SK-MEL-5 (cell line): ENCODE results near the gene WNT9B. TPM values are rescaled to one million over a fixed set of nuclear protein-coding genes. Genes with fewer than 3 reads are reported as not detected.

Experiments used
- DNase-seq: peaks from one replicate; pipeline ENCODE4 v3.0.0-alpha.2; 2016; ENCODE audit warnings: low read depth, low spot score
- in situ Hi-C: cut with HindIII; loops from 2 replicates; pipeline ENCODE4 v1.10.0; 2016; ENCODE audit warnings: low sequenced_read_pairs, high pct_unique_total_duplicates, low pct_unique_long_range_greater_than_20kb
- total RNA-seq: library from RNA; depleted of rRNA; stranded (reverse); fragments of >200 nt; shearing (Covaris generic); gene quantifications from 2 replicates; pipeline ENCODE4 v1.2.3, GENCODE V29; 2014

Gene WNT9B
- total RNA-seq, 1 experiment from 2014 or later, result not detected

DNA sequence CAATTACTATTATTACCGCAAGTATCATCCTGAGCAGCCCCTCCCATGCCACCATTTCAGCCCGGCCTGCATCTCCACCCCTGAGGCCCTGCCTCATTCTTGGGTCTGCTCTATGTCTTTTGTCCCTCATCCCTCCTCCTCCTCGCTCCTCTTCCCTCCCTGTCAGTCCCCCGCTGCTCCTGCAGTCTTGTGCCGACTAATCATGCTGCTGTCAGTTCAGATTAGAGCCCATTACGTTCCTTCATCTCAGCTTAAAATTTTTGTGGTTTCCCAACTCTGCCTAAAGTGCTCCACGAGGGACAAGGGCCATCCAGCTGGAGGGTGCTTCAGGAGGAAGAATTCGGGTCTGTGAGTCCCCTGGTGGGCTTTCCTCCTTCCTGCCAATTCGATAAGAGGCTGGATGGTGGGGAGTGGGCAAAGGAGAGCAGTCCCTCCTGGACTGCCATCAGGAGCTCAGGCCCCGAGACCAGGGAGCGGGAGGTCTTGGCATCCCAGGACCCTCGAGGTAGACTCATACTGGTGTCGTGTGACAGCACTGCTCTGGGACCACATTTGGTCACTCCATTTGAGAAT, 38.7 kb downstream of the WNT9B start:
- in situ Hi-C loops, result no loop called here
- no peak for DNase-seq

DNA sequence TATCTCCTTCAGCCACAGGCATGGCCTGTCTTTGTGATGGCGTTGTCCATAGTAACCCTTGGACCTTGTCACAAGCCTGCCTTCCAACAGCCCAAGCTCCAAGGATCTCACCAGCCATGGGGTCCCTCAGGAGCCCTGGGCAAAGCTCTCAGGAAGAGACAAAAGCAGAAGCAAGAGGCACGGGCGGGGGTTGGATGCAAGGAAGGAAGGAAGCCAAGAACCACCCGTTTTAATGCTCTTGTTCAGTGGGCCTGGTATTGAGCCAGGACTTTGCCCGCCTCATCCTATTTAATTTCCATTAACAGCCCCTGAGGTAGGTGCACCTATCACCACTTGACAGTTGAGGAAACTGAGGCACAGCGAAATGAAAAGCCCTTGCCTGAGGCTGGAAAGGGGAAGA, 39.3 kb downstream of the WNT9B start:
- no peak for DNase-seq
- in situ Hi-C loops, result no loop called here

DNA sequence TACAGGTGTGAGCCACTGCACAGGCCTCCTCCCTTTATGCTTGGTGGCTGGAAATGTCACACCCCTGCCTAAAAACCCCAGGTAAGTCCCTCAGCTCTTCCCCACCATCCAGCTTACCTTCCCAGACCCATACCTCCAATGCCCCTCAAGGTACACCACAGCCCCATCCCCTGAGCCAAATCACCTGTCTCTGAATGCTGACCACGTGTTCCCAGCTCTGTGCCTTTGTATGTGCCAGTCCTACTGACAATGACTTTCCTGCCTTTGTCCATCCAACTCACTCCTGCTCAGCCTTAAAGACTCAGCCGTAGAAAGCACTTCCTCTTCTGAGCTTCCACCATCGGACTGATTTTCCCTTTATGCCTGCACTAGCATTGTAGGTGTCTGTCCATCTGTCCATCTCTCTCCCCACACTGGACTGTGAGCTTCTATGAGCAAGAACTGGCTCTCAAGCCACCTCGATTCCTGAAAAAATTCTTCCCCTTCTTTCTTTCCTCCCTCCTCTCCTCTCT, 40.9 kb downstream of the WNT9B start:
- no peak for DNase-seq
- in situ Hi-C loops, result no loop called here

DNA sequence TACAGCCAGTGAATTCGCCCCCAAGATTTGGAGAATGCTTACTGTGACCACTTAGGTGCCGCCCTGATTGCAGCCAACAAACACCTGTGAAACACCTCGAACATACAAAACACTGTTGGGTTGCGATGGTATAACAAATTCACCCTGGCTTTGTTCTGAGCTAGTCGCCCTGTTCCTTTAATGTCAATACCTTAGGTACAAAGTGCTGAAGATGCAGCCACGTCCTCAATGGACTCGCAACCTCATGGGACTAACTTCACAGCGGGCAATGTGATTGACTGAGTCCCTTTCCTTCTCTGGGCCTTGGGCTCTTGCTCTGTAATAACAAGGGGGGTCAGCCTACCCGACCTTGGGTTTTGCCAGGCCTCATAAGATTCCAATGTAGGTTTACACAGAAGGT, 42.6 kb downstream of the WNT9B start:
- in situ Hi-C loops, result no loop called here
- DNase-seq, result no peak

DNA sequence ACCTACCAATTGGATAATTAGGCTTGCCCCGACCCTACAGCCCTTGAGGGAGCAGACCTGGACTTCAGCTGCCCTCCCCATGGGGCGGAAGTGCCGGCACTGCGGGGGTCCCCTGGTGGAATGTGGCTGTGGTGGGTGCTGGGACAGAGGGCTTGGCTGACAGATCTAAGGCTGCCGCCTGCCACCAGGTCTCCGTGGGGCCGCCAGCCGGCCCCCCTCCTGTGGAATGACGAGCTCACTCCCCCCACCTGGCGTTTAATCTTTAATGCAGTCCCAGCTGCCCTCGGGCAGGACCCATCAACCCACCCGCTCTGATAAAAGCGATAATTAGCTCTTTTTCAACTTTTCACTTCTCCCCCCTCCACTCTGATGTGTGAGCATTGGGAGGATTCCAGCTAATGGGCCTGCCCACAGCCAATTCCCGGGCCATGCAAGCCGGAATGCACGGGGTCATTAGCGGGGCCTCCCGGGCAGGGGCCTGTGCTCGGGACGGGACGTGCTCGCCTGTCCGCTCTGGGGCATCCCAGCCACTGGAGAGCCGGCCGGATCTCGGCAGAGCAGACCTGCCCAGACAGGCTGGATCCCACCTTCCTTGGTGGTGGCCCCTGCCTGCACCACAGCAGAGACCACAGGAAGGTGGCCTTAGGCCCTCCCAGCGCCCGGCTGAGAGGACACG, 43.2 kb downstream of the WNT9B start:
- no peak for DNase-seq
- in situ Hi-C loops, result no loop called here

DNA sequence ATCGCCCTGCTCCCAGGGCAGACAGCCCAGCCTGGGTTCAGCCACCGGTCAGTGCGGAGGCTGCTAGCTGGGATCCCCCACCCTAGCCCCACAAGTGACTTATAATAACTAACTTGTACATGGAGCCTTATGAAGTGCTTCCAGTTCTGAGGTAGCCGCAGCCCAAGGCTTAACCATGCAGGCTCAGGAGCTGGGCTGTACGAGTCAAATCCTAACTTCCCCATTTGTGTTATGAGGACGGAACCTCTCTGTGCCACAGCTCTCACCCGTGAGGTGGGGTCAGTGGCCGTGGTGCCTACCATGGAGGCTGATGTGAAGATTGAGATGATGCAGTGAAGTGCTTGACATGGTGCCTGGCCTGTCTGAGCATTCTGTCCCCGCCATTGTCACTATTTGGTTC, 43.8 kb downstream of the WNT9B start:
- DNase-seq, result no peak
- in situ Hi-C loops, result no loop called here

DNA sequence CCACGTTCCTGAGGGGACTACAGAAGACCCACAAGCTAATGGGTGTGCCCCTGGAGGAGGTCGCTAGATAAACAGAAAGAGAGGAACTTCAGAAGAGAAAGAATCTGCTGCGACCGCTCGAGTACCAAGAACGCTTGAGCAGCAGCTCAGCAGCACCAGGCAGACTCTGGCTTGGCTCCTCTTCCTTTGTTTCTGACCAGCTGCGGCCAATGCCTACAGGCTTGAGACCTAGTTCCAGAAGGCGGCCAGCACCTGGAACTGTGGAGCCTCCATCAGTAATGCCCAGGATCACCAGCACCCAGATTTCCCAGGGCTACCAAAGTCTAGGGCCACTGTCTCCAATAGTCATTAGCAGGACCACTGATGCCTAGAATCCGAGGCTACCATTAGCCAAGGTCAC, 45.6 kb downstream of the WNT9B start:
- DNase-seq, result no peak
- in situ Hi-C loops, result no loop called here

DNA sequence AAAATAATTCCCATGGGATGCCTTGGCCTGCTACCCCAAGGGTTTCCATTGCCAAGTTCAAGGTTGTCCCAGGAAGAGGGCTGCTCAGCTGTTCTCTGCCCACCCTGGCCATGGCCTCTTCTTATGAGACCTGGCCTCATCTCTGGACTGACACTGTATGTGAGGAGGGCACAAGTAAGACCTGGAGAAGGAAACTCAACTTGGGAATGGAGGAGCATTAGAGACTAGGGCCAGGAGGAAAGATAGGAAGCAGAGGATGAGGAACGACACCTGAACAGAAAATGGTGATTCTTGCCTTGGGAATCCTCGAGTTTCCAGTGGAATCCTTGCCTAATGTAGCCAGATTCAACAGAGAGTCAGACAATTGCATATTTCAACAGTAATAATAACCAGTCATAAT, 47.0 kb downstream of the WNT9B start:
- no peak for DNase-seq
- in situ Hi-C loops, result no loop called here

DNA sequence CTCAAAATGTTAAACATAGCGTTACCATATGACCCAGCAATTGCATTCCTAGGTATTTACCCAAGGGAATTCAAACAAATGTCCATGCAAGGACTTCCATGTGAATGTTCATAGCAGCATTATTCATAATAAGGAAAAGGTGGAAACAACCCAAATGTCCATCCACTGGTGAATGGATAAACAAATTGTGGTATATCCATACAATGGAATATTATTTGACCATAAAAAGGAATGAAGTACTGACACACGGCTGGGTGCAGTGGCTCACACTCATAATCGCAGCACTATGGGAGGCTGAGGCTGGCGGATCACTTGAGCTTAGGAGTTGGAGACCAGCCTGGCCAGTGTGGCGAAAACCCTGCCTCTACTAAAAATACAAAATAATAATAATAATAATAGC, 47.5 kb downstream of the WNT9B start:
- DNase-seq, result no peak
- in situ Hi-C loops, result no loop called here

DNA sequence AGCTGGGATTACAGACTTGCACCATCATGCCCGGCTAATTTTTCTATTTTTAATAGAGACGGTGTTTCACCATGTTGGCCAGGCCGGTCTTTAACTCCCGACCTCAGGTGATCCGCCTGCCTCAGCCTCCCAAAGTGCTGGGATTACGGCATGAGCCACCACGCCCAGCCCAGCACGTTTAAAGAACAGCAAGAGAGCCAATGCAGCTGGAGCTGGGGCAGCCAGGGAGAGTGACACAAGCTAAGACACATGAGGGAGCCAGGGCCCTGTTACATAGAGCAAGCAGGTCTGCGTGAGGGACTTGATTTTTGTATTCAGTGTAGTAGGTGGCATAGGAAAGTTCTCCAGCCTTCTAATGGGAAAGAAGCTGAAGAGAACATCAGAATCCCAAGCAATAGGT, 49.9 kb downstream of the WNT9B start:
- DNase-seq, result no peak
- in situ Hi-C loops, result no loop called here

DNA sequence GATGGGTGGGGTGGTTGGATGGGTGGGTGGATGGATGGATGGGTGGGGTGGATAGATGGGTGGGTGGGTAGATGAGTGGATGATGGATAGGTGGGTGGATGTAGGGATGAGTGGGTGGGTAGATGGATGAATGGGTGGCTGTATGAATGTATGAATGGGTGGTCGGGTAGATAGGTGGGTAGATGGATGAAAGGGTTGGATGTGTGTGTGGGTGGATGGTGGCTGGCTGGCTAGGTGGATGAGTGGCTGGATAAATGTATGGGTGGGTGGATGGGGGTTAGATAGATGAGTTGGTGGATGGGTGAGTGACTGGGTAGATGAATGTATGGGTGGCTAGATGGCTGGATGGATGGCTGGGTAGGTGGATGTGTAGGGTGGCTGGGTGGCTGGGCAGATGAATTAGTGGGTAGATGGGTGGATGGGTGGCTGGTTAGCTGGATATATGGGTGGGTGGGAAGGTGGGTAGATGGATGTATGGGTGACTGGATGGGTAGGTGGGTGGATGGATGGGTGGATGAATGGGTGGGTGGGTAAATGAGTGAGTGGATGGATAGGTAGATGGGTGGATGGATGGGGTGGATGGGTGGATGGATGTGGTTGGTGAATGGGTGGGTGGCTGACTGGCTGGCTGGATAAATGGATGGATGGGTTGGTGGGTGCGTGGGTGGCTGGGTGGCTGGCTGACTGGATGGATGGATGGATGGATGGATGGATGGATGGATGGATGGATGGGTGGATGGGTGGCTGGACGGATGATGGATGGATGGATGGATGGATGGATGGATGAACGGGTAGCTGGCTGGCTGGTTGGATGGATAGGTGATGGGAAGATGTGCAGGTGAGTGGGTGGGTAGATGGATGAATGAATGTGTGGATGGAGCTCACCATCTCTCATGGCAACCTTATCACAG, 52.6 kb downstream of the WNT9B start:
- in situ Hi-C loops, result no loop called here

DNA sequence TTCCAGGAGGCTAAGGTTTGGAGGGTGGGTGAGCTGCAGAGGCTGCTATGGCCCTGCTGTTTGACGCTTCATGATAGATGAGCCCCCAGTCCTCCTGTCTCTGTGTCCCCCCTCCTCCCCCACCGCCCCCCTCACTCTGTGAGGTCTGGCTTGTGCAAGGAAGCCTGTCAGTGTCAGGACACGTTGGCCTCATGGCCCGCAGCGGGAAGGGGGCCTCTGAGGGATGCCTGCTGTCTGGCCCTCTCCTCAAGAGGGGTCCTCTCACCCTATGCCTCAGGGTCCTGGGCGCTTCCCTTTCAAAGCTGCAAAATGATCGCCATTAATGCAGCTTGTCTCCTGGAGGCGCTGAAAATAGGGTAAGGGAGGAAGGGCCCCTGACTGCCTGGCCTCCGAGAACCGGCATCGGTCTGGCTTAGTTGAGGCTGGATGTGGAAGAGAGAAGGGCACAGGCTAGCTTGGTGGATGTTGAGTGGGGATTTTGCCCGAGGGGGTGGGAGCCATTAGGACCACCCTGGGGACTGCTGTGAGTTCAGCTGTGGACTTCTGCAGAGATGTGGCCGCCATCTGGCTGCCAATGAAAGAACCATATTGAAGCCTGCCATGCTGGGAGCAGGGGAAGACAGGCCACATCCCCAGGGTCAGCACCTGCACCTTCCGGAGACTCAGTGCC, 56.8 kb downstream of the WNT9B start:
- DNase-seq, result no peak
- in situ Hi-C loops, result no loop called here

More for the DNA sequence above, 52.6 kb downstream of the WNT9B start:
- DNase-seq, result no peak

DNA sequence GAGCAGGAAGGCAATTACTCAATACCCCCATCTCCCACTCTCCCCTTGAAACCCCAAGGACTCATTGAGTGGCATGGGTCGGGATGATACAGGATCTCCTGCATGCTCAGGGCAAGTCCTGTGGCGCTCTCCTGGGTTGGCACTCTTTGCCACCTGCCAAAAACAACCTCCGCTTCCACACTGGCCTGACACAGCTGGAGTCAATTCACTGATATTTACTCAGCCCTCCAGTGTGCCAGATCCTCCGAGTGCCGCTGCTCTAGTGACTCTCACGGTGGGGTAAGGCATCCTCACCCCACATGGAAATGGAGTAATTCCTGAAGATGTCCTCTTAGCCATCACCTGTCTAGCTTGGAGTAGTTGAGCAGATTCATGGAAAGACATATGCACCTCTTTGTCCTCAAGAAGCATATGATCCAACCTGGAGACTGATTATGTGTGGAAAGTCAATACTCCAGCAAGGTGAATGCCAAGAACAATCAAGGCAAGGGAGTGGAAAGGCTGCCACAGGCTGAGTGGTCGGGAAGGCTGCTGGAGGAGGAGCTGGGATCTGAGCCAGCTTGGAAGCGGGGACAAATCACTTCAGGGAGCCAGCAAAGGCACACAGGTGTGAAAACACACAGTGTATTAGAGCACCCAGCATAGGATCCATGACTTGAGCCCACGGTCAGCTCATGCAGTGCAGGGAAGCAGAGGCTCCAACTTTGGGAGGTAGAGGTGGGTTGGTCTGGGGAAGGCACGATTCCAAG, 59.0 kb downstream of the WNT9B start:
- in situ Hi-C loops, result no loop called here
- DNase-seq, result no peak

DNA sequence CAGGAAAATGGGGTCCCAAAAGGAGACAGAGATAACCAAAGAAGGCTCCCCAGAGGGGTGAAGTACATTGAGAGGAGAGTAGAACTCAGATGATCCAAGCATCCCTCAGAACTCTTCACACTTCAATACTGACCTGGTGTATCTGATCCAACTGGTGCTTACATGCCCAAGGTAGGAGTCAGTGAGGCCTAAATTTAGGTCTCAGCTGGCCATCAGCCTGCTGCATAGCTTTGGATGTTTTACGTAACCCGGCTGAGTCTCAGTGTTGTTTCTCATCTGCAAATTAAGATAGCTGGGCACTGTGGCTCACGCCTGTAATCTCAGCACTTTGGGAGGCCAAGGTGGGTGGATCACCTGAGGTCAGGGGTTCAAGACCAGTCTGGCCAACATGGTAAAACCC, 59.9 kb downstream of the WNT9B start:
- no peak for DNase-seq
- in situ Hi-C loops, result no loop called here

DNA sequence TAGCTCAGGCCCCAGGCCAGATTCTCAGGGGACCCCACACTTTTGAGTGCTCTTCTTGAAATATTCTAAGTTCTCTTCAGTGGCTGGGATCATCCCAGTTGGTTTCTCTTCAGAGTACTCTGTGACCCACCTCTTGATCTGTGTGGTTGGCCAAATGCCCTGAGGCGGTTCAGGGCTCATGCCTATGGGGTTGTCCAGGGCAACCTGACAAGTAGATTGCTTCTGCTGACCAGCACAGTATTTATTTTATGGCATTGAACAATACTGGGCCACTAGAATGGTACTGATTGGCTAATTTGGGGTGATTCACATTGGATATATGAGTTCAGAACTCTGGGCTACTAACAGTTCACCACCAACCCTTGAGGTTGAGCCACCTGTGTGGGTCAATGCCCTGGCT, 64.2 kb downstream of the WNT9B start:
- no peak for DNase-seq

DNA sequence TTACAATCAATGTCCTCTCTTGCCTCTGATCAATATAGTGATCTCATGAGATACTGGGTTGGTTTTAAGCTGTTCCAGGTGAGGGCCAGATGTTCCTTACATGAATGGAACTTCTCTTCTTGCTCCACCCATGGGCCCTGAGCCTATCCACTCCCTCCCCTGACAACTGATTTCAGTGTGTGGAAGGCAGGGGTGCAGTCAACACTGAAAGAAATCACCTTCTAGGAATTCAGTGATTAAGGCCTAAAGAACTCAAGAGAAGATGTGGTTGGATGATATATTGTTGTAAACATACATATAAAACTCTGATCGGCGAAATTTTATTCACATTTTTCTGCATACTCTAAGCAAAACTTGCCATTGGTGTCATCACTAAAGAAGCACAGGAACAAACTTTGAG, 64.8 kb downstream of the WNT9B start:
- no peak for DNase-seq
- in situ Hi-C loops, result no loop called here

More for the DNA sequence above, 64.2 kb downstream of the WNT9B start:
- in situ Hi-C loops, result no loop called here

DNA sequence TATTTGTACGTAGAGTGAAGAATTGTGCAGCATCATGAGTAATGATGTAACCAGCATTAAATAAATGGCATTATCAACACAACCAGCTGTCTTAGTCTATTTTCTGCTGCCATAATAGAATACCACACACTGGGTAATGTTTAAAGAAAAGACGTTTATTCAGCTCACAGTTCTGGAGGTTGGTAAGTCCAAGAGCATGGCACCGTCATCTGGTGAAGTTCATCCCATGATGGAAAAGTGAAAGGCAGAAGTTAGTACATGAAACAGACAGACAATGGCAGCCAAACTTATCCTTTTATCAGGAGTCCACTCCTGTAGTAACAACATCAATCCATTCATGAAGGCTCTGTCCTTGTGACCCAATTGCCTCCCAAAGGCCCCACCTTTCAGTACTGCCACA, 65.2 kb downstream of the WNT9B start:
- in situ Hi-C loops, result no loop called here

More for the DNA sequence above, 65.2 kb downstream of the WNT9B start:
- no peak for DNase-seq
